ENCODE measurements around the gene CELF2. TPM values are rescaled to one million over a fixed set of nuclear protein-coding genes. Genes with fewer than 3 reads are reported as not detected.

The CELF2 gene
- total and polyA plus RNA-seq, 2 experiments from 2014 or later: 16.6 to 26.9 TPM

DNA sequence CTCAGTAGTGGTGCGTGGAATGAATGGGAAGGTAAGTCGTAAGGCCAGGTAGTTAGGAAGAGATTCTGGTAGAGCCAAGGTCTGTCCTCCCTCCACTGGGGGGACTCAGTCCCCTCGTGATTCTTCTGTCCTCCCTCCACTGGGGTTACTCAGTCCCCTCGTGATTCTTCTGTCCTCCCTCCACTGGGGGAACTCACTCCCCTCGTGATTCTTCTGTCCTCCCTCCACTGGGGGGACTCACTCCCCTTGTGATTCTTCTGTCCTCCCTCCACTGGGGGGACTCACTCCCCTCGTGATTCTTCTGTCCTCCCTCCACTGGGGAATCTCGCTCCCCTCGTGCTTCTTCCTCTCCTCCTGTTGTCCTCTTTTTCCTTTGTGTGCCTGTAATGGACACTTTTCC lies 125.1 kb downstream of the CELF2 start:
- Histone ChIP-seq H3K4me1 (ENCODE audit: insufficient read depth) (peaks cover 13% of the 10 kb centered on the region), H3K27ac (no peak overlapping the region), H2AFZ (no peak overlapping the region), H4K20me1 (ENCODE audit: insufficient read depth, poor library complexity, severe bottlenecking) (no peaks in the 10 kb centered on the region), H3K4me3 (no peak overlapping the region), H3K36me3 (replicated peaks; ENCODE audit: insufficient read depth, low read depth) (no peaks in the 10 kb centered on the region), H3K27me3 (no peaks in the 10 kb centered on the region), H3K79me2 (no peaks in the 10 kb centered on the region), H3K4me2 (no peak overlapping the region), H3K9me2 (replicated peaks; ENCODE audit: insufficient read depth) (no peaks in the 10 kb centered on the region), H3K9me3 (ENCODE audit: low read depth) (no peaks in the 10 kb centered on the region)
- 90% methylated on average over 8 of the region's 8 CpGs for WGBS (ENCODE audit: low lambda C conversion rate, missing lambda C conversion rate)
- no peak for TF ChIP-seq EZH2phosphoT487 (IDR thresholded peaks at IDR 0.05; ENCODE audit: low read depth, severe bottlenecking, unreplicated experiment)
- no peak for TF ChIP-seq EZH2 (IDR thresholded peaks at IDR 0.05; ENCODE audit: borderline replicate concordance)
- TF ChIP-seq, protein P1, sequence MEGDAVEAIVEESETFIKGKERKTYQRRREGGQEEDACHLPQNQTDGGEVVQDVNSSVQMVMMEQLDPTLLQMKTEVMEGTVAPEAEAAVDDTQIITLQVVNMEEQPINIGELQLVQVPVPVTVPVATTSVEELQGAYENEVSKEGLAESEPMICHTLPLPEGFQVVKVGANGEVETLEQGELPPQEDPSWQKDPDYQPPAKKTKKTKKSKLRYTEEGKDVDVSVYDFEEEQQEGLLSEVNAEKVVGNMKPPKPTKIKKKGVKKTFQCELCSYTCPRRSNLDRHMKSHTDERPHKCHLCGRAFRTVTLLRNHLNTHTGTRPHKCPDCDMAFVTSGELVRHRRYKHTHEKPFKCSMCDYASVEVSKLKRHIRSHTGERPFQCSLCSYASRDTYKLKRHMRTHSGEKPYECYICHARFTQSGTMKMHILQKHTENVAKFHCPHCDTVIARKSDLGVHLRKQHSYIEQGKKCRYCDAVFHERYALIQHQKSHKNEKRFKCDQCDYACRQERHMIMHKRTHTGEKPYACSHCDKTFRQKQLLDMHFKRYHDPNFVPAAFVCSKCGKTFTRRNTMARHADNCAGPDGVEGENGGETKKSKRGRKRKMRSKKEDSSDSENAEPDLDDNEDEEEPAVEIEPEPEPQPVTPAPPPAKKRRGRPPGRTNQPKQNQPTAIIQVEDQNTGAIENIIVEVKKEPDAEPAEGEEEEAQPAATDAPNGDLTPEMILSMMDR (IDR thresholded peaks at IDR 0.05; ENCODE audit: poor library complexity): no peak
- no peak for DNase-seq (ENCODE audit: low spot score)

DNA sequence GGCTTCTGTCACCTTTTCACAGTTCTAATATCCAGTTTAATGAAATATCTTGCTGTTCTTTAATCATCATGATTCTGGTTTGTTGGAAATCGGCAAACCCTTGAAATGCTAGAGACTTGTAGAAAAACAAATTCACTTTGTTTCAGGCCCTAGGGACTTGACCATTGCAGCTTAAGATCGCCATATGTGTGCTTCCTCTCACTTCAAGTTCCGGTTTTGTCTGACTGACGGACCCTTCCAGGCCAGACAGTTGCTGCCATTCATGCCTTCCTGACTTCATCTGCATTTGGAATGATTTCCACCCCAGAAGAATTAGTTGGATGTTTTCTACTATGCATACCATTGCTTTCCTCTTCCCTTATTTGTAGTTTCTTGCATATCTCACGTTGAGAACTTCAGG lies 125.6 kb downstream of the CELF2 start:
- WGBS (ENCODE audit: low lambda C conversion rate, missing lambda C conversion rate): 93% methylated on average over 5 of the region's 5 CpGs

DNA sequence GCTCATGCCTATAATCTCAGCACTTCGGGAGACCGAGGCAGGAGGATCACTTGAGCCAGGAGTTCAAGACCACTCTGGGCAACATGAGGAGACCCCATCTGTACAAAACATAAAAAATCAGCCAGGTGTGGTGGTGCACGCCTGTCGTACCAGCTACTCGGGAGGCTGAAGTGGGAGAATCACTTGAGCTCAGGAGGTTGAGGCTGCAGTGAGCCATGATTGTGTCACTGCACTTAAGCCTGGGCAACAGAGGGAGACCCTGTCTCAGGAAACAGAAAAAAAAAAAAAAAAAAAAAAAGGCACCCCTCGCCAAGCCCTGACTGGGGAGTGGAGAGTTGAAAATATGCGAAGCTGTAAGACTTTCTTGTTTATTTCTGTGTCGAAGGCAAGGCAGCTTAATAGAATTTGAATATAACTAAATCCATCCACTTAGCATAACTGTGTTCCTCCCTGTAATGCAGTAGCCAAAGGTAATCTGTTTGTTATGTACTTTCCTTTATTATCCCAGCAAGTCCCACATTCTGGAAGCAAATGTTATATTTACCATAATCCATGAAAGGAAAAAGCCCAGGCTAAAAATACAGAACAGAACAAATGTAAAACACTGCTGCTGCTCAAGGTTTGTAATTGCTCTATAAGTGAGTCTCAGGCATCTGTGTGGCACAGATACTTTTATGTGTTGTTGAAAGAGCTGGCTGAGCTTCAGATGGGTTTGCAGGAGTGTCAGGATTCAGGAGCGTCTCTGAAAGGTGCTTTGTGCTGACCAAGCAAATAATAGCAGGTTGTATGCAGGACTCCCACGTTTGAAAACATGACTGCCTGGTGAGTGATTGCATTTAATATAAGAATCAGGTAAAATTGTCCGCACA lies 127.2 kb downstream of the CELF2 start:
- no peaks in the 10 kb centered on the region for H3K9me2 ChIP-seq (replicated peaks; ENCODE audit: insufficient read depth)
- no peaks in the 10 kb centered on the region for H4K20me1 ChIP-seq (ENCODE audit: insufficient read depth, poor library complexity, severe bottlenecking)
- whole genome bisulfite sequencing (ENCODE audit: low lambda C conversion rate, missing lambda C conversion rate): 79% methylated on average over 11 of the region's 11 CpGs
- H3K4me3 ChIP-seq: no peak overlapping the region
- H3K79me2 ChIP-seq: no peaks in the 10 kb centered on the region
- no peaks in the 10 kb centered on the region for H3K9me3 ChIP-seq (ENCODE audit: low read depth)
- no peak for TF ChIP-seq EZH2 (IDR thresholded peaks at IDR 0.05; ENCODE audit: borderline replicate concordance)
- no peak for TF ChIP-seq EZH2phosphoT487 (IDR thresholded peaks at IDR 0.05; ENCODE audit: low read depth, severe bottlenecking, unreplicated experiment)
- TF ChIP-seq, protein P1 (IDR thresholded peaks at IDR 0.05; ENCODE audit: poor library complexity): no peak
- H3K27ac ChIP-seq: peak overlapping the region; percentile 33
- H2AFZ ChIP-seq: no peak overlapping the region
- peaks cover 13% of the 10 kb centered on the region for H3K4me1 ChIP-seq (ENCODE audit: insufficient read depth)
- H3K36me3 ChIP-seq (replicated peaks; ENCODE audit: insufficient read depth, low read depth): no peaks in the 10 kb centered on the region
- DNase-seq (ENCODE audit: low spot score): no peak
- peak overlapping the region; percentile 31 for H3K4me2 ChIP-seq
- H3K27me3 ChIP-seq: no peaks in the 10 kb centered on the region

More for the DNA sequence above, 125.6 kb downstream of the CELF2 start:
- Histone ChIP-seq H3K4me2 (no peak overlapping the region), H3K9me3 (ENCODE audit: low read depth) (no peaks in the 10 kb centered on the region), H3K9me2 (replicated peaks; ENCODE audit: insufficient read depth) (no peaks in the 10 kb centered on the region), H3K79me2 (no peaks in the 10 kb centered on the region), H3K4me1 (ENCODE audit: insufficient read depth) (peaks cover 13% of the 10 kb centered on the region), H2AFZ (no peak overlapping the region), H4K20me1 (ENCODE audit: insufficient read depth, poor library complexity, severe bottlenecking) (no peaks in the 10 kb centered on the region), H3K36me3 (replicated peaks; ENCODE audit: insufficient read depth, low read depth) (no peaks in the 10 kb centered on the region), H3K27me3 (no peaks in the 10 kb centered on the region), H3K27ac (no peak overlapping the region), H3K4me3 (no peak overlapping the region)
- TF ChIP-seq EZH2phosphoT487 (IDR thresholded peaks at IDR 0.05; ENCODE audit: low read depth, severe bottlenecking, unreplicated experiment) (no peak), EZH2 (IDR thresholded peaks at IDR 0.05; ENCODE audit: borderline replicate concordance) (no peak)
- TF ChIP-seq, protein P1 (IDR thresholded peaks at IDR 0.05; ENCODE audit: poor library complexity): no peak
- no peak for DNase-seq (ENCODE audit: low spot score)

Measured in hepatocyte (in vitro differentiated cells).